Measurements from ENCODE around the gene PLEKHN1.

- TF ChIP-seq TAF1 (IDR thresholded peaks at IDR 0.05; ENCODE audit: borderline replicate concordance, low read depth, low read length) (no peak), TCF12 (IDR thresholded peaks at IDR 0.05) (no peak), CTCF (IDR thresholded peaks at IDR 0.05) (no peak), NFIC (IDR thresholded peaks at IDR 0.05; ENCODE audit: borderline replicate concordance) (no peak), POLR2AphosphoS5 (IDR thresholded peaks at IDR 0.05; ENCODE audit: low read depth, low read length) (no peak), RAD21 (IDR thresholded peaks at IDR 0.05; ENCODE audit: low read length) (no peak), REST (IDR thresholded peaks at IDR 0.05; ENCODE audit: low read depth, low read length) (no peak), CHD2 (IDR thresholded peaks at IDR 0.05; ENCODE audit: low read length, partially characterized antibody) (no peak), MAX (IDR thresholded peaks at IDR 0.05; ENCODE audit: low read depth) (no peak), RFX5 (IDR thresholded peaks at IDR 0.05; ENCODE audit: low read length) (no peak), USF1 (IDR thresholded peaks at IDR 0.05; ENCODE audit: borderline replicate concordance, low read depth) (no peak), SMC3 (IDR thresholded peaks at IDR 0.05; ENCODE audit: low read depth, low read length) (no peak), MXI1 (IDR thresholded peaks at IDR 0.05; ENCODE audit: low read depth, low read length) (no peak)
Observed at GRCh38 chr1:980137-980571, 13.9 kb downstream of the PLEKHN1 start.

All from SK-N-SH (cell line).